Keratinocyte (primary cell): ENCODE measurements around the gene CAND1. TPM values are rescaled to one million over a fixed set of nuclear protein-coding genes. Genes with fewer than 3 reads are reported as not detected.

Experiments used
- DNase-seq: peaks from one replicate; pipeline ENCODE4 v3.0.0-alpha.2; 2011; ENCODE audit warnings: low read depth, missing footprints, low spot score
- FAIRE-seq: peaks from 2 replicates; lab custom pipeline; 2011; peaks lifted over from hg19 to GRCh38; lab: Jason Lieb, UNC
- H2AFZ ChIP-seq: 2 replicates; pipeline ENCODE4 v1.6.0; 2012; ENCODE audit warnings: low read length, control low read depth, inconsistent platforms; ENCODE audit not compliant: control insufficient read depth
- H3K27ac ChIP-seq: 2 replicates; pipeline ENCODE4 v1.5.1; 2011; ENCODE audit warnings: low read length; ENCODE audit not compliant: control insufficient read depth, insufficient read depth
- H3K27me3 ChIP-seq: 3 replicates; pipeline ENCODE4 v1.6.0; 2011; ENCODE audit warnings: low read length; ENCODE audit not compliant: control insufficient read depth, insufficient read depth; ENCODE audit errors: extremely low read depth
- H3K36me3 ChIP-seq, 2 experiments: 2 replicates in 1 of 2; 3 replicates in 1 of 2; pipeline ENCODE4 v1.5.1; 2011; ENCODE audit warnings: low read length in 2 of 2, mild to moderate bottlenecking in 1 of 2; ENCODE audit not compliant: control insufficient read depth in 2 of 2, insufficient read depth in 2 of 2; ENCODE audit errors: extremely low read depth in 1 of 2
- H3K4me1 ChIP-seq: 3 replicates; pipeline ENCODE4 v1.5.1; 2011; ENCODE audit warnings: low read length; ENCODE audit not compliant: control insufficient read depth, insufficient read depth; ENCODE audit errors: extremely low read depth
- H3K4me2 ChIP-seq: 3 replicates; pipeline ENCODE4 v1.6.0; 2011; ENCODE audit warnings: low read depth, low read length; ENCODE audit not compliant: control insufficient read depth, insufficient read depth; ENCODE audit errors: extremely low read depth
- H3K4me3 ChIP-seq, 3 experiments: fragments of 200-600 bp in 1 of 3; sonication (generic) in 1 of 3; 2 replicates in 2 of 3; 3 replicates in 1 of 3; pipeline ENCODE4 v1.5.1; 2011 to 2016; ENCODE audit warnings: low read length in 3 of 3, mild to moderate bottlenecking in 3 of 3, control low read depth in 2 of 3, inconsistent platforms in 1 of 3, low read depth in 1 of 3, mixed read lengths in 1 of 3, mixed run types in 1 of 3, moderate library complexity in 1 of 3; ENCODE audit not compliant: control insufficient read depth in 2 of 3, insufficient read depth in 2 of 3; ENCODE audit errors: extremely low read depth in 1 of 3
- H3K79me2 ChIP-seq: 2 replicates; pipeline ENCODE4 v1.6.0; 2012; ENCODE audit warnings: low read length; ENCODE audit not compliant: control insufficient read depth, insufficient read depth
- H3K9ac ChIP-seq: 3 replicates; pipeline ENCODE4 v1.6.0; 2011; ENCODE audit warnings: low read length; ENCODE audit not compliant: control insufficient read depth, insufficient read depth; ENCODE audit errors: extremely low read depth
- H3K9me1 ChIP-seq: 3 replicates; pipeline ENCODE4 v1.6.0; 2011; ENCODE audit warnings: low read length; ENCODE audit not compliant: control insufficient read depth, insufficient read depth; ENCODE audit errors: extremely low read depth
- H3K9me3 ChIP-seq: 2 replicates; pipeline ENCODE4 v1.5.1; 2012; ENCODE audit warnings: low read depth, low read length; ENCODE audit not compliant: control insufficient read depth
- H4K20me1 ChIP-seq: 3 replicates; pipeline ENCODE4 v1.6.0; 2011; ENCODE audit warnings: low read length; ENCODE audit not compliant: control insufficient read depth, insufficient read depth; ENCODE audit errors: extremely low read depth
- EZH2 ChIP-seq: IDR thresholded peaks from one replicate; pipeline ENCODE4 v1.6.1; 2012; ENCODE audit warnings: inconsistent platforms, mild to moderate bottlenecking, low read length, moderate library complexity
- dilution Hi-C: fragments of 300-500 bp; cut with MboI; formaldehyde crosslinking; loops from one replicate; pipeline ENCODE4 v1.7.0; 2020; ENCODE audit warnings: low sequenced_read_pairs; ENCODE audit not compliant: extremely low pct_ligation_motif_present
- polyA plus RNA-seq, 5 experiments: library from polyadenylated mRNA; depleted of rRNA in 3 of 5; stranded (reverse) in 3 of 5; stranded (forward) in 1 of 5; unstranded in 1 of 5; fragments of >200 nt; gene quantifications; 1 replicate in 1 of 5; 2 replicates in 3 of 5; 3 replicates in 1 of 5; pipeline versions ENCODE4 v1.2.1 to v1.2.3, GENCODE V29; 2011 to 2012; ENCODE audit warnings: missing spikeins in 2 of 5, low read depth in 1 of 5, low replicate concordance in 1 of 5
- TF ChIP-seq, protein P1 (sequence below), 3 experiments: IDR thresholded peaks in 1 of 3; conservative IDR thresholded peaks in 1 of 3; optimal IDR thresholded peaks in 1 of 3; 2 replicates in 2 of 3; 3 replicates in 1 of 3; pipeline versions ENCODE3 to v1.5.1; 2011; ENCODE audit warnings: low read length in 3 of 3, mild to moderate bottlenecking in 3 of 3, moderate library complexity in 2 of 3, control low read depth in 1 of 3, inconsistent platforms in 1 of 3; ENCODE audit not compliant: insufficient read depth in 2 of 3; ENCODE audit errors: extremely low read depth in 1 of 3

The CAND1 gene
- polyA plus RNA-seq, 1 donor (not counting 4 experiments of a cell fraction or from before 2014, with no cell fraction given), result 121 TPM

DNA sequence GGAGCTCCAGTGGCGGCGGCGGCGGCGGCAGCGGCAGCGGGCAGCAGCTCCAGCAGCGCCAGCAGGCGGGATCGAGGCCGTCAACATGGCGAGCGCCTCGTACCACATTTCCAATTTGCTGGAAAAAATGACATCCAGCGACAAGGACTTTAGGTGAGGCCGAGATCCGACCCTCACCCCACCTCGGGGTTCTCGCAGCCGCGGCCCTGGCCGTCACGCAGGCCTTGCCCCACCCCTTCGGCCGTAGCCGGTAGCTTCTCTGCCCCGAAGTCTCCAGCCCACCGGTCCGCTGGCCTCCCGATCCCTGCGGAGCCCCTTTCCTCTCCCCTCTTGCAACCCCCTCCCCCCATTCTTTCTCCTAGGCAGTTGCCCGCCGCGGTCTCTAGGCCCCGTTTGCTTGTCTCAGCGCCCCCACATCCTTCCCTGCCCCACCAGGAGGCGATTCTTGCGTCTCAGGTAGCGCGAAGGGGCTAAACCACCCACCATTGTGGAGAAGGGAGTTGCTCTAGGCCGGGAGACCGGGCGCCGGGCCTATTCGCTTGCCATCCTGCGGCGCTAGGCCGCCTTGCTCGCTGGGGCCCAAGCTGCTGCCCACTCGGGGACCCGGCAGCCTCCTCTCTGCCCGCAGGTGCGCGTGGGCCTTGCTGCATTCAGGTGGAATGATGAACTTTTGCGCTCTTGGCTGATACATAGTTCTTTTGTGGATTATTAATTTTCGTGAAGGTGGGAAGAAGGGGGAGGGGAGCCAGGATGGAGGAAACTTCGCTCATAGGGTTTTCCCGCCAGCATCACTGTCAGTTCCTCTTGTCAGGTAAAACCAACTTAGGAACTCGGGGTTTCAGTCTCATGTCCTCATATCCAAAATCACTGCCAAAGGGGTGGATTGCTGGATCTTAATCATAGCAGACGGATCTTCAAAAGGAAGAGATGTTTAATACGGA lies 745 bp downstream of the CAND1 start:
- H3K4me2 ChIP-seq, result peak overlapping the region; percentile 91
- H3K27me3 ChIP-seq, result no peaks in the 10 kb centered on the region
- H4K20me1 ChIP-seq, result no peaks in the 10 kb centered on the region
- TF ChIP-seq, protein P1, sequence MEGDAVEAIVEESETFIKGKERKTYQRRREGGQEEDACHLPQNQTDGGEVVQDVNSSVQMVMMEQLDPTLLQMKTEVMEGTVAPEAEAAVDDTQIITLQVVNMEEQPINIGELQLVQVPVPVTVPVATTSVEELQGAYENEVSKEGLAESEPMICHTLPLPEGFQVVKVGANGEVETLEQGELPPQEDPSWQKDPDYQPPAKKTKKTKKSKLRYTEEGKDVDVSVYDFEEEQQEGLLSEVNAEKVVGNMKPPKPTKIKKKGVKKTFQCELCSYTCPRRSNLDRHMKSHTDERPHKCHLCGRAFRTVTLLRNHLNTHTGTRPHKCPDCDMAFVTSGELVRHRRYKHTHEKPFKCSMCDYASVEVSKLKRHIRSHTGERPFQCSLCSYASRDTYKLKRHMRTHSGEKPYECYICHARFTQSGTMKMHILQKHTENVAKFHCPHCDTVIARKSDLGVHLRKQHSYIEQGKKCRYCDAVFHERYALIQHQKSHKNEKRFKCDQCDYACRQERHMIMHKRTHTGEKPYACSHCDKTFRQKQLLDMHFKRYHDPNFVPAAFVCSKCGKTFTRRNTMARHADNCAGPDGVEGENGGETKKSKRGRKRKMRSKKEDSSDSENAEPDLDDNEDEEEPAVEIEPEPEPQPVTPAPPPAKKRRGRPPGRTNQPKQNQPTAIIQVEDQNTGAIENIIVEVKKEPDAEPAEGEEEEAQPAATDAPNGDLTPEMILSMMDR (optimal IDR thresholded peaks at IDR 0.05 in 1 of 3, IDR thresholded peaks at IDR 0.05 in 1 of 3, conservative IDR thresholded peaks at IDR 0.05 in 1 of 3; ENCODE audit: extremely low read depth in 1 of 3, insufficient read depth in 2 of 3, low read length in 3 of 3), result no peak
- TF ChIP-seq EZH2, result no peak
- peak overlapping the region; percentile 90 for H3K9ac ChIP-seq
- H3K27ac ChIP-seq, result peak overlapping the region; percentile 97
- FAIRE-seq, result no peak
- DNase-seq, result no peak
- no peaks in the 10 kb centered on the region for H3K36me3 ChIP-seq
- H3K4me3 ChIP-seq, result peak overlapping the region; percentile 96 to 98 (median 97)
- no peaks in the 10 kb centered on the region for H3K9me1 ChIP-seq
- H3K9me3 ChIP-seq, result no peaks in the 10 kb centered on the region
- peaks cover 20% of the 10 kb centered on the region for H3K4me1 ChIP-seq
- dilution Hi-C loops, result no loop called here
- peaks cover 53% of the 10 kb centered on the region for H3K79me2 ChIP-seq
- peak overlapping the region; percentile 82 for H2AFZ ChIP-seq

DNA sequence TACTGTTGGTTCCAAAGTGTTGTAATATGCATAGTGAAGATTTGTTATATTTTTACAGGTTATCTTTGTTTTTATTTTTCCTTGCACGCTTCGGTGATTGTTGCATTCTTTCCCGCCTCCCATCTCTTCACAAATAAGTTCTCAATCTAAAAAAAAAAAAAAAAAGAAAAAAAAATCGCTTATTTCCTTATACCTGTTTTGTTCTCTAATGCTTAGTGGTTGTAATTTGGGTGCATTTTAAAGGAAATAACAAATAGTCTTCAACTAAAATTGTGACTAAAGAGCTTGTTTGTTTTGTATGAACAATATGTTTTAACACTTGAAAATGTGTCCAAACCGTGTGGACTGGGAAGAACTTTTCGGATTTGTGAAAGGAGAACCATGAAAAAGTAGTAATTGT lies 1.5 kb downstream of the CAND1 start:
- TF ChIP-seq EZH2, result no peak
- TF ChIP-seq, protein P1 (optimal IDR thresholded peaks at IDR 0.05 in 1 of 3, IDR thresholded peaks at IDR 0.05 in 1 of 3, conservative IDR thresholded peaks at IDR 0.05 in 1 of 3; ENCODE audit: extremely low read depth in 1 of 3, insufficient read depth in 2 of 3, low read length in 3 of 3), result no peak
- Histone ChIP-seq H3K27ac (peak overlapping the region; percentile 97), H3K9ac (peak overlapping the region; percentile 90), H3K9me3 (no peaks in the 10 kb centered on the region), H3K79me2 (peaks cover 60% of the 10 kb centered on the region), H4K20me1 (no peaks in the 10 kb centered on the region), H3K4me2 (peak overlapping the region; percentile 91), H3K36me3 (no peaks in the 10 kb centered on the region), H3K9me1 (no peaks in the 10 kb centered on the region), H3K4me1 (peaks cover 27% of the 10 kb centered on the region), H2AFZ (no peak overlapping the region), H3K27me3 (no peaks in the 10 kb centered on the region), H3K4me3 (peak overlapping the region; percentile 96 to 98 (median 97))
- DNase-seq (no peak), FAIRE-seq (no peak)
- dilution Hi-C loops, result no loop called here
